ENCODE data around the gene OCRL.

OCRL gene

DNA sequence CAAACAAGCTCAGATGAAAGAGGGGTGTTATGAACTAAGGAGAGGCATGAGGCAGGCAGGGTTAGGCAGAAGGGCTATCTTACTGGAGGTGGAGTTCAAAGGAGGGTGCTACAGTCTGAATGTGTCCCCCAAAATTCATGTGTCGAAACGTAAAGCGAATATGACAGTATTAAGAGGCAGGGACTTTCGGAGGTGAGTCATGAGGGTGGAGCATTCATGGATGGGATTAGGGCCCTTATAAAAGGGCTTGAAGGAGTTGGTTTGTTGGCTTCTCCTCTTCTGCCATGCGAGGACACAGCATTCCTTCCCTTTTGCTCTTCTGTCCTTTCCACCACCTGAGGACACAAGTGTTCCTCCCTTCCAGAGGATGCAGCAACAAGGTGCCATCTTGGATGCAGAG, 91.8 kb downstream of the OCRL start:
- H3K4me3 ChIP-seq (ENCODE audit: low read depth, low read length), result no peak overlapping the region

DNA sequence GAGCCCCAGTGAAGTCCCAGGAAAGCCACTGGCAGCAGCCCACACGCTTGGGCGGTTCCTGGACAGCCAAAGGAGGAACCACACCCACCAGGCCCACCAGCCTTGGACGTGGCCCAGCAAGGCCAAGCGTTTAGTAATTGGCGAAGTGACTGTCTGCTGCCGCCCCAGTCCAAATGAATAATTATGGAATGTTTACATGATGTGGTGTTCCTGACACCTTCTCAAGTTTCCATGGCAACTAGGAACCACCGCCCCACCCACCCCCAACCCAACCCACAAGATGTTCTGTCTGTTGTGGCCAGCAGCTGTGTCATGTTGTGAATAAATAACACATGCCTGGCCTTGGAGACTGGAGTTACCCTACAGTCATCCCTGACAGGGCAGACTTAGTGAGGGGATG, 92.4 kb downstream of the OCRL start:
- H3K4me3 ChIP-seq (ENCODE audit: low read depth, low read length), result no peak overlapping the region

DNA sequence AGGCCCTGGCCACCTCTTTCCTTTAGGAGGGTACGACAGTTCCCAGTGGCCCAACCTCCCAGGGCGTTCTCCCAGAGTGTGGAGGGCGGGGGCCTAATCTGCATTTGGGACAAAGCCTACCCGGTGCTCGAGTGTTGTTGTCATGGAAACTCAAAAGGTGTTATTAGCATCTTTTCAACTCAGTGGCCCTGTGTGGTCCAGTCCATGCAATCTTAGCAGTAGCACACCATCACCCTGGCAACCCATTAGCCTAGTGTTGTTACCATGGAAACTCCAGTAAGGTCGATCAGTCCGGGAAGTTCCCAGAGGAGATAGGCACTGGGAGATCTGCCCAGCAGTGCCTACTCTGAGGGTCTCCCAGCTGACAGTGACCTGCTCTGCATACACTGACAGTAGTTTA, 94.5 kb downstream of the OCRL start:
- no peak overlapping the region for H3K4me3 ChIP-seq (ENCODE audit: low read depth, low read length)

DNA sequence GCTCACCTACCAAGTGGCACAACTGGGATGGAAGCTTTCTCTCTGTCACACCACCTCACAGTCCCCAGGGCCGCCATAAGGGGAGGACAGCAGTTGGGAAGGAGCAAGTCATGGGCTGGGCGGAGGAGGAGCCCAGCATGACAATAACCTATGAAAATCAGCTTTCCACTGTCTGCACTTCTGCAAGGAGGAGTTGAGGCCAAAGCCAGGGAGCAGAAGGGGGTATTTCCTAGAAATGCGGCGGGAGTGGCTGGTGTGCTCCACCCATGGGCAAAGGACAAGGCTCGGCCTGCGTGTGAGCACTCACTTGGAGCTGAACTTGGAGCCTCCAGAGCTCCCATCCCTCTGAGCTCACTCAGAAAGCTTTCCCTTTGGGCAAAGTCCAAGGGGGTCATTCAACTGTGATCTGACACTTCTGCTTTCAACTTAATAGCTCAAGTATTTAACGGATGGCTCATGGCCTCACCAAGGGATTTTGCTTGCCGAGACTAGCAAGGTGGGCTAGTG, 96.2 kb downstream of the OCRL start:
- no peak overlapping the region for H3K4me3 ChIP-seq (ENCODE audit: low read depth, low read length)

DNA sequence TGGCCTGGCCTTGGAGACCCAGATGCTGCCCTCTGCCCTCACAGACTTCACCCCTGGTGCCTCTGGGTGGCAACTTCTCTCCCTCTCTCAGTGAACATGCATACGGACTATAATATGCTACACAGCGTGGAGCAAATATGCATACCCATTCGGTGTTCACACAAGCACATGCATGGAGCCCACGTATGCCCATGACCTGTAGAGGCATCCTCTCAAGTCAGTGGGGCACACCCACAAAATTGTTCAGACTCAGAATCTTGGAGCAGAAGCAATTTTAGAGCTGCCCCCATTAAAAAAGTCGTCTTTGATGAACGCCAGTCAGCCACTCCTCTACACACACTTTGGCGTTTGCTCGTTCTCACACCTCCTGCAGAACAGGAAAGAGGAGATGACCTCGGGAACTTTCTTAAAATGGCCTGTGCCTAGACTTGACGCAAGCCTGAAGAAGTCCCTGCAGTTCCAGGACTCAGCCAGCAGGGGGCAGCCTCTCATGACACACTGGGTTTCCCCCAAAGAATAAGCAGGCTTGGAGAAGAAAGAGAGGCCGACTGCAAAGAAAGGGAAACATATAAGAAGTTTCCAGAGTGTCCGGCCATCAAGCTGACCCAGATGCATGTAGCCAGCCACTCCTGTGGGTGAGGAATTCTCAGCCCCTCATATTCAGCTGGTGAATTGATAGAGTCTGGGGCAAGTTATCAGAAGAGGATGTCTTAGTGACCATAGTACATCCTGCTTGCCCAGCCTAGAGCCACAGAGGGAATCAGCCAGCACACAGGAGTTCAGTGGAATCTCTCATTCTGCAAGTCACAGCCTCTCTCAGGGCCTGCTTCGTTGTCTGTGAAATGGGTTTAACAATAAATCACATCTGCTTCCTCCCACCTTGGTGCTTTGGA, 97.4 kb downstream of the OCRL start:
- no peak overlapping the region for H3K4me3 ChIP-seq (ENCODE audit: low read depth, low read length)

DNA sequence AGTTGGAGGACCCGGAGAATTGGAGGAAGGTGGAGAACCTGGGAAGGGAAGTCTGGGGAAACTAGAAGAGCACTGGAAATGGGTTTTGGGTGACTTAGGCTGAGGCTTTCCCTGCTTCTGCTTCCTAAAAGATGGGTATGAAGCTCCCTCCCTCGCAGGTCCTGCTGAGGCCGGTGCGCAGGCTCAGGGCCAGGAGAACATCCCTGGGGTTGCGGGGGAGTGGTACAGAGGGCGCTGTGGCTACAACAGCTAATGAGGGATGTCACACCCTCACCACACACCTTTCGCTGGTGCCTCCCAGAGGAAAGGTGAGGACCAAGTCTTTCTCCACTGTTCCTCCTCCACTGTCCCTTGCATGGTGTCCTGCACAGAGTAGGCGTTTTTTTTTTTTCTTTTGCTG, 98.9 kb downstream of the OCRL start:
- no peak overlapping the region for H3K4me3 ChIP-seq (ENCODE audit: low read depth, low read length)

DNA sequence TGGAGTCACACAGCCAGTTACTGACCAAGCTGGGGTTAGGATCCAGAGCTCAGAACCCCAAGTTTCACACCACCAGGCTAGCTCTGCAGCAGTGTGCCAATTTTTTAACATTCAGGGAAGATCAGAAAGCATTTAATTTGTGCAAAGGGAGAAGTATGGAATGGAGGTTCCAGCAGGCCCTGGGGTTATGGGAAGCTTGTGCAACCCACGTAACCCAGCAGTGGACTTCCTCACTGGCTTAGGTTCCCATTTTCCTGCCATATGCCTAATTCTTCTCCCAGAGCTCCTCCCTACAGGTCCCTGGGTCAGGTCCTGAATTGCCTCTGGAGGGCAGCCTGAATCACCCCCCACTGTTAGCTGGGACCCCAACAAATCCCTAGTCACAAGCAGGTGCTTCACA, 100.7 kb downstream of the OCRL start:
- H3K4me3 ChIP-seq (ENCODE audit: low read depth, low read length), result no peak overlapping the region

DNA sequence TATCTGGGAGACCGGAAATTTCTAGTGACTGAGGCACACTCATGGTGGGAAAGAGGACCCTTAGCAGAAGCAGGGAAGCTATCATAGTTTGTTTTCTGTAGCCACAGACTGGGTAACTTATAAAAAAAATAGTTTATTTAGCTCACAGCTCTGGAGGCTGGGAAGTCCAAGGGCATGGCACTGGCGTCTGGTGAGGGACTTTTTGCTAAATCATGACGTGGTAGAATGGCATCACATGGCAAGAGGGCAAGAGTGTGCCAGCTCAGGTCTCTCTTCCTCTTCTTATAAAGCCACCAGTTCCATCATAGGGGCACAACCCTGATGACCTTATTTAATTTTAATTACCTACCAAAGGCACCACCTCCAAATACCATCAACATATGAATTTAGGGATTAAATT, 101.4 kb downstream of the OCRL start:
- no peak overlapping the region for H3K4me3 ChIP-seq (ENCODE audit: low read depth, low read length)

DNA sequence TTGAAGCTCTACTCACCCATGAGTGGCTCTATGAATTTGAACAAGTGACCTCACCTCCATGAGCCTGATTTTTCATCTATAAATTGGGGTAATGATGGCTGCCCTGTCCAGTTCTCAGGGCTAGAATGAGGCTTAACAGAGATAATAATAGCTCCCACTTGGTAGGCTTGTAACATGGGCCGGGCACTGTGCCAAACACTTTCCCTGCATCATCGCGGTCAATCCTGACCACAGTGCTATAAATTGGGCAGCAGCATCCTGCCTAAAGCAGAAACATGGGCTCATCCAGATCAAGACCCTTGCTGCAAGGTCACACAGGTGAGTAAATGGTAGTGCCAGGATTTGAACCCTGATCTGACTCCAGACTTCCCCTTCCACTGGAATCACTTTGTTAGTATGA, 101.9 kb downstream of the OCRL start:
- no peak overlapping the region for H3K4me3 ChIP-seq (ENCODE audit: low read depth, low read length)
